HG03457 (cell line): ENCODE measurements around the gene DAPP1.
"Not testable (repeated sequence)": the region's sequence is repeated elsewhere in the genome, so short reads cannot be mapped to it uniquely, and the experiment has no call there.

ENCODE experiments used
- ATAC-seq: cut with Tn5 transposase; IDR thresholded peaks from one replicate; pipeline ENCODE4 v1.9.1; 2021; ENCODE audit warnings: moderate number of reproducible peaks; ENCODE audit not compliant: unreplicated experiment

Gene DAPP1

DNA sequence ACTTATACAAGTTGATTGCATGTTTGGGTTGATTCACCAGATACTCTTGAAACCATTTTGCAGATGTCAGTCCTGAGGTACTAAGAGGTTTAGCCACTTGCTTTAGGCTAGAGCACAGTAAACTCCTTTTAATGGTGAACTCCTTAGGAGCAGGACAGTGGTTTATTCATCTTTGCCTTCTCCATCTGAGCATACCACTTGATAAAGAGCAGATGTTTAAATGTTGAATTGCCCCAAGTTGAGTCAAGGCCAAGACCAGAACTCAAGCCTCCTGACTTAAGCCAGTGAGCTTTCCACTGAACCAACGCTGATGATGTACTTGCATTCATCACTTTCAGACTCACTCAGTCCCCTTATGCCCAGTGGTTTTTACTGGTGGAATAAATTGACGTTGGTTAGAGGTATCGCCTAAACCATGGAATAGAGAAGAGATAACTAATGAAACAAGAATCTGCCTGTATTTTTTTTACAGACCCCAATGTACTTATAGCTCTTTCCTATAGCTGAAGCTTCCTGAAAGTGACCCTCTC, 7.5 kb downstream of the DAPP1 start:
- no peak for ATAC-seq

DNA sequence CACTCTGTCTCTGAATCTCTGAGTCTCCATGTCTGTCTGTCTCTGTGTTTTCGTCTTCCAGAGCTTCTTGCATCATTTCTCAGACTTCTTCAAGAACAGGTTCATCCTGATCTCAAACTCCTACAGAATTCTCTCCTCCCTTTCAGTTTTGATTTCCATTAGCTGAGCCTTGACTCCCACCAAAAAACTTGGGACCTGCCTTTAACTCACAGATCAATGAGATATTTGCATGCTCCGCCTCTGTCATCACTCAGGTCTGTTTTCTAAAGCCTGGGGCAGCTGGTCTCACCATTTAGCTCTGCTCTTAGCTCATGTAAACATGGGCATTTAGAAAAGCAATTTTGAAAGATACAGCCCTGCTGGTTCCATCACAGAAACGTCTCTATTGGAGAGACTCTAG, 8.6 kb downstream of the DAPP1 start:
- ATAC-seq: no peak

DNA sequence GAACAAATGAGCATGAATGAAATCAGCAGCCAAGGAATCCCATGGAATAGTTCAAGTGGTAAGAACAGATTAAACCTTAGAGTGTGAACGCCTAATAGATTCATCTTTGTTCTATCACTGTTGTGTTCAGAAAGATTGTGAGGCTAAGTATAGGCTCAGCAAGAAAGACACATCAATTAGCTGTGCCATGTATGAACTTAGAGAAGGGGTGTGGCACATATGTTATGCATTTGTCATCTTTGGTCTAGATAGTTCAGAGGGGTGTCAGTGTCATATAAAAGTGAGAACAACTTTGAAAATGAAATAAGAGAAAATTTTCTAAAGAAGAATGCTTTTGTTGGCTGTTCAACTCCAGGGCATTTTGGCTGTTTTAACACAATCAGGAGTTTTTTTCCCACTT, 9.4 kb downstream of the DAPP1 start:
- ATAC-seq: no peak

DNA sequence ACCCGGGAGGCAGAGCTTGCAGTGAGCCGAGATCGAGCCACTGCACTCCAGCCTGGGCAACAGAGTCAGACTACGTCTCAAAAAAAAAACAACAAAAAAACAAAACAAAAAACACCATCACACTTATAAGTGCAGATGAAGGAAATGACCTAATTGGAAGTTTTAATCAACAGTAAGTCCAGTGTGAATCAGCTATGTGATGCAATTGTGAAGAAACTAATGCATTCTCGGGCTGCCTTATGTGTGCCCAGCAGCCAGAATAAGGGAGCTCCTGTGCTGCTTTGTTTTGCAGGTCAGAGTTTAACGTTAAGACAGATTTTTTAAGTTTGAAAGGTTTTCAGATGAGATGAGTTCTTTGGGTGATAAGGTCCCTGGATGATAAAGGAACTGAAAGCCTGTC, 10.8 kb downstream of the DAPP1 start:
- ATAC-seq: no peak

DNA sequence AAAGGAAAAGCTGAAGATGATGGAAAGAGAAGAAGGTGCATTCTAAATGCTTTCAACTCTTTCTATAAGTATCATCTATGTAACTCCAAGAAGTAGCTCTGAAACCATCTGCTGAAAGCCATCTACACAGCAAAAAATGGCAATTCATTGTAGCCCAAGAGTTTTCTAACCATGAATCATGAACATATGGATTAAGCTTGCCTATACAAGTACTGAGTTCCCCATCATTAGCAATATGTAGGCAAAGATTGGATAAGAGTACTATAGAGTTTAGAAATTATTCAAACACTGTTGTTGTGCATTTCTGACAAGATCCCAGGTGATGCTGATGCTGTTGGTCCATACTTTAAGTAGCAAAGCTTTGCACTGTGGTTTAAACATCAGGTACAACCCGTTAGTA, 11.2 kb downstream of the DAPP1 start:
- ATAC-seq: no peak

DNA sequence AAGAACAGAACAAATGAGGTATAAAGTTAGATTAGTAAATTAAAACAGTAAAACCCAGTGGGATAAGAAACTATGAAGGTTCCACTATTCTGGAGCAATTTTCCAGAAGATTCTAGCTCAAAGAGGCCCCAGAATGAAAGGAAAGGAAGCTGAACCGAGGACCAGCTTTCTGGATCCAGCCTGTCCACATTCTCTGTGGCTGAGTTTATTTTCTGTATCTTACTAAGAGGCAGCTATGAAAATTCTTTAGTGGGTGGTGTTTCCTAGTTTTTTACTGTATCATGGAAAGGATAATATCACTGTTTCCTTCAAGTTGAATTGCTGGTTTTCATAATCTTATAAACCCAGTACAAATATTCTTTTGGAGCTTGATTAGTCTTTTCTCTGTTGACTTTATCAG, 11.8 kb downstream of the DAPP1 start:
- no peak for ATAC-seq

DNA sequence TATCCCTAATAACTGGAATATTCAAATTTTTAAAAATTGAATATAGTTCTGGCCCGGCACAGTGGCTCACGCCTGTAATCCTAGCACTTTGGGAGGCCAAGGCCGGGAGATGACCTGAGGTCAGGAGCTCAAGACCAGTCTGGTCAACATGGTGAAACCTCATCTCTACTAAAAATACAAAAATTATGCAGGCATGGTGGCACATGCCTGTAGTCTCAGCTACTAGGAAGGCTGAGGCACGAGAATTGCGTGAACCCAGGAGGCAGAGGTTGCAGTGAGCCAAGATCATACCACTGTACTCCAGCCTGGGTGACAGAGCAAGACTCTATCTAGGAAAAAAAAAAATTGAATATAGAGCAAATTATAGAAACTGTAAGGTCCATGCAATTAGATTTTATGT, 13.4 kb downstream of the DAPP1 start:
- not testable (repeated sequence) for ATAC-seq

DNA sequence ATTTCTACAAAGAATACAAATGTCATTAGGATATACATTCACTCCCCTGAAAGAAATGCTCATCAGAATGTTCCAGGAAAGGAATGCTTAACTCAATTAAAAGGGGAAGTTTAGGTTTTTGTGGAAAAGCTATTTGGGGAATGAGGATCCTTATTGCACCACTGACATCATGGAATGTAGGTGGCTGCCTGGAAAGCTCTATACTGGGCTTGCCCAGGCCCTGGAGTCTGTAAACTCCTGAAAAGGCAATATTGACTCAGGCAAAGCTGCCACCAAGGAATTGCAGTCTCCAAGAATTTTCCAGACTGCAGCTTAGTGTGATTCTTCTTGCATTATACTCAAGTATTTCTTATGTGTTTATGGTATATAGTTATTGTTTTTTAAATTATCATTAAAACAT, 15.7 kb downstream of the DAPP1 start:
- ATAC-seq: no peak

DNA sequence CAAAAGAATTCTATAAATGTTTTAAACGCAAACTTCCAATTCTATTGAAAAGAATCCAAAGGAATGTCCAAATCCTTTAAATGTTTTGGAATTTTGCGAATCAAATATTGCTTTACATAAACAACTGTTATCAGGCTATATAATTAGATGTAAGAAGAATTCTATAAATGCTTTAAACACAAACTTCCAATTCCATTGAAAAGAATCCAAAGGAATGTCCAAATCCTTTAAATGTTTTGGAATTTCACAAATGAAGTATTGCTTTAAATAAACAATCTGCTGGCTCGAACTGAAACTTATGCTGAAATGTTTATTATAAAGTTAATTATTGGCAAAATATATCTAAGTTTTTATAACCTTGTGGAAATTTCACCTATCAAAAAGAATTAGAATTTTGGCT, 16.1 kb downstream of the DAPP1 start:
- ATAC-seq: no peak

DNA sequence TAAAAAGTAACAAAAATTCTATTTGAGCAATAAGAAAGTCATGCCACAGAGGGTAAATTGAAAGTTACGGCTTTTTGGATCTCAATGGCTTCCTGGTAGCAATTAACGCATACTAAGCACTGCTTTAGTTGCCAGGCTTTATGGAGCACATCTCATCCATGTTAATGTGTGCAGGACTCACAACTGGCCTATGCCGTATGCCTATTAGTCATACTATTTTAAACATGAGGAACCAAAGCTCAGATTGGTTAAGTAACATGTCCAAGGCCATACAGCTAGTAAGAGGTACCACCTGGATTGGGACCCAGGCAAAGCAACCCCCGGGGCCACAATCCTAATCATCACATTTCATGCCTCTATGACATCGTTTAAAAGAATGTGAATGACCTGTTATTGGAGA, 17.1 kb downstream of the DAPP1 start:
- ATAC-seq: no peak

DNA sequence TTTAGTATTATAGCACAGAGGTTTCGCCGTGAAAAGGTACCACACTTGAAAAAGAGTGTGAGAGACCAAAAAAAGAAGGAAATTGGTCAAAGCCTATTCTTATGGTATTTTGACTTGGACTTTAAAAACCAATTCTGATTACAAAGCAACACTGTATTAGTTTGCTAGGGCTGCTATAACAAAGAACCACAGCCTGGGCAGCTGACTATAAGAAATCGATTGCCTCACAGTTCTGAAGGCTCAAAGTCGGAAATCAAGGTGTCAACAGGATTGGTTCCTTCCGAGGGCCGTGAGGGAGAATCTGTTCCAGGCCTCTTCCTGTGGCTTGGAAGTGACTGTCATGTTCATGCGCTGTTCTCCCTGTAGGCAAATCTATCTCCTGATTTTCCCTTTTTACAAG, 17.9 kb downstream of the DAPP1 start:
- ATAC-seq: no peak

DNA sequence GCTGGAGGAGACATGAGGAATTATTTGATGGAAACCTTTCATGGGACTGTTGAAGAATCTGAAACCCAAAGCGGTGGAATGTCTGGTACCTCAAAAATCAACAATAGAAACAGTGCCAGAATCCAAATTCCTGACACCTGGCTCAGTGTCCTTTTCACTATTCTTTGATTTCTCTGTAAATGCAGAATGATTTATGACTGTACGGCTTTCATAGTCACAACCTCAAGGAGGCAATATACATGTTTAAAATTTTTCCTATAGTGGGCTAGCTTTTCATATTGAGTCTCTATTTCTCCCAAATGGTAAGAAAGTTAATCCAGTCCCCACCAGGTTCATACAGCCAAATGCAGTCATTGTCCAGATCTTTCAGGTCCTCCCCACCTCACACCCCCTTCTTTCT, 19.3 kb downstream of the DAPP1 start:
- ATAC-seq: no peak

DNA sequence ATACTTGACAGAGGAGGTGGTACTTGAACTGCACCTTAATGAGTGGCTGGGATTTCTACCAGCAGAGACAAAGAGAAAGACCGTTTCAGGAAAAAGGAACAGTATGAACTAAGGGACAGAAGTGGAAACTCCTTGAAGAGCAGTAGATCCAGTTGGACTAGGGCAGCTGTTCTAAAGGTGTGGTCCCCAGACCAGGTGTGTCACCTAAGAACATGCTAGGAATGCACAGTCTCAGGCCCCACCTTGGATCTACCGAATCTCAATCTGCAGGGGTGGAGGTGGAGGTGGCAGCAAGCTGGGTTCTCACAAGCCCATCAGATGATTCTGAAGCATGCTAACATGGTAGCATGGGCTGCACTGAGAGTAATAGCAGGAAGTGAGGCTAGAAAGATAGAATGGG, 22.3 kb downstream of the DAPP1 start:
- no peak for ATAC-seq

DNA sequence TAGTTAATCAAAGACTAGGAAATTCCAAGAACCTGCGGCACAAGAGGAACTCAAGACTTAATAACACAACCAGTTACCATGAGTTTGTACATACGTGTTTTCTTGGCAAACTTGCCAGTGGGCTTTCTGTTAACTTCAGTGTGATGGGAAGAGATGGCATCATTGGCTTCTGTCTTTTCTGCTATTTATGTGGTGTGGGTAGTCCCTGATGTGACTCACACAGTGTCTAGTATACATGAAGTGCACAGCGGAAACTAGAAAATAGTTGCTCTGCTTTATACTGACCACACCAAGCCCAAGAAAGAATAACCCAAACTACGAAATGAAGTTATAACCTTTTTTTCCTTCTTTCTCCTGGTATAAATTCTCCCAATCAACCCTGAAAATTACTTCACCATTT, 24.5 kb downstream of the DAPP1 start:
- ATAC-seq: no peak

DNA sequence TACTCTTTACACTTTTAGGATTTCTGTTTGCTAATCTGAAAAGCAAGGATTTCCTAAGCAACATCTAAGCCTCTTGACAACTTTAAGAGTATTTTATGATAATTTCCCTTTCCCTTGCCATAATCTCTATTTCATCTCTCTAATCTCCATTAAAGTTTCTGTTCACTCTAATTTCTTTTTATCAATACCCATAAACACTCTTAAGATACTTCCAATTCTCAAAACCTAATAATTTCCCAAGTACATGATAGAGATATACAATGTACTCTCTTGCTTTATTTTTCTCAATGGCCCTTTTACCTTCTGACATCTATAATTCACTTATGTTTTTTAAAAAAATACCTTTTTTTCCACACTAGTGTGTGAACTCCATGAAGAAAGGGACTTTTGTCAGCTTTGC, 26.8 kb downstream of the DAPP1 start:
- ATAC-seq: no peak

DNA sequence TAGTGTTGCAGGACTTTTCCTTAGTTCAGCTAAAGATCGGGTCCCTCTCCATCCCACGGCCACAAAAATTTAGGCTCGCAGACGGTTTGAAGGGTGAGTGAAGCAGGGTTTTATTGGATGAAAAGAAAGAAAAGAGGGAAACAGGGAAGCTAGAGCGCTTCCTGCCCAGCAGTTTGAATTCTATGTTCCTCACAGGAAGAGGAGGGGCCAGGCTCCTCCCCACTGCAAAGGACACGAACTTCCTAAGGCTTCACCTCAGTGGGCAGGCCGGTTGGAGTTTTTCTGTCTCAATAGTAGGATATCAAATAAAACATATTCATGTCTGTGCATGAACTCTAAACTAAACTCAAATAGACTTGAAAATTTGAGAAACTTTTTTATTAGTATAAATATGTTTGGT, 27.4 kb downstream of the DAPP1 start:
- ATAC-seq: no peak

DNA sequence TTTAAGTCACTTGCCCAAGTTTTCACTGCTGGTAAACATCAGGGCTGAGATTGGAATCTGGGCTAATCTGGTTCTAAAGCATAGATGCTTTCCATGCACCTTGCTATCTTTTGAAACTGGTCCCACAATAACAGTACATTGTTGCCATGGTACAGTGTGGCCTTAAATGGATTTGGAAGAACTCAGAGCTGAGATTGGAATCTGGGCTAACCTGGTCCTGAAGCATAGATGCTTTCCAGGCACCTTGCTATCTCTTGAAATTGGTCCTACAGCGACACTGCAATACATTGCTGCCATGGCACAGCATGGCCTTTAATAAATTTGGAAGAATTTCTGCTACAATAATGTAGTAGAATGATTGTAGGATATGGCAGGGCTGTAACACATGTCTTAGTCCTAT, 28.6 kb downstream of the DAPP1 start:
- ATAC-seq: no peak

DNA sequence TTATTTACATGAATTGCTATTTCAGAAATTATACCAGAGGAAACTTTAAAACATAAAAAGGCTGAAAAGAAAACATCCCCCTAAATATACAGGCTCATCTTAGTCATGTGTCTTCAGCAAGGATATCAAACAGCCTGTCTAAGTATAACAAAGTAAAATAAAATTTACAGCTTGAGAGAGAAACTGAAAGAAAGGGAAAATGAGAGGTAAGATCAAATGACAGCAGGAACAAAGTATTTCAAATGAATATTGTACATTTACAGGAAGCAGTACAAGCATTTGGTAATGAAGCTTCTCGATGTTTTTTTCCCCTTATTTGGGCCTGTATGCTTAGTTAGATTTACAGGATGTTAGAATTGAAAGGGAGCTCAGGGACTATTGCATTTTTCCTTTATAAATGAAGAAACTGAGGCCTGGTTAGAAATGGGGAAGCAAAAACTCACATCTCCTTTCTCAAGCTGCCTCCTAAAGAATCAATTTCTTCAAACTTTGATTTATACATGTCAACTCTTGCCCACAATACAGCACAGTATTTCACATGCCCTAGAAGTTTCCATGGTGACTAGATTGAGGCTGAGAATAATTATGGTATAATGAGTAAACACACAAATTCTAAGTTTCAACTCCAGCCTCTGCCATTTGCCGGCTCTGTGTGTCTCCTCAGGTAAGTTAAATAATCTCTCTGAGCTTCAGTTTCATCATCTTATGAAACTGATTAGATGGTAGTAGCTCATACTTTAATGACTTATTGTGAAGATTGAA, 29.3 kb downstream of the DAPP1 start:
- no peak for ATAC-seq

DNA sequence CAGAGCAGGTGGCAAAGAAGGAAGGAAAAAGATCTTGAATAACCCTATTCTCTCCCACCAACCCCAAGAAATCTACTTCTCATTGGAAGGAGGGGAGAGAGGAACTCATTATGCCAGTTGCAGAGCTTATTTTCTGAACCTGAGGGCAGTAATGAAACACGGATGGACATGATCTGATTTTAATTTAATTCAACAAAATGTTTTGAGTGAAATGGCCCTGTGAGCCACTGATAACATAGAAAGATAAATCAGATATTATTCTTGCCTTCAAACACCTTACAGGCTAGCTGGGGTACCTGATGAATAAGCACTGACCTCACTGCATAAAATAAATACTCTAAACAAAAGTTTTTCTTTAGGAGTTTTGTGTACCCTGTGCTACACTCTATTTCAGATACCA, 30.3 kb downstream of the DAPP1 start:
- ATAC-seq: no peak

DNA sequence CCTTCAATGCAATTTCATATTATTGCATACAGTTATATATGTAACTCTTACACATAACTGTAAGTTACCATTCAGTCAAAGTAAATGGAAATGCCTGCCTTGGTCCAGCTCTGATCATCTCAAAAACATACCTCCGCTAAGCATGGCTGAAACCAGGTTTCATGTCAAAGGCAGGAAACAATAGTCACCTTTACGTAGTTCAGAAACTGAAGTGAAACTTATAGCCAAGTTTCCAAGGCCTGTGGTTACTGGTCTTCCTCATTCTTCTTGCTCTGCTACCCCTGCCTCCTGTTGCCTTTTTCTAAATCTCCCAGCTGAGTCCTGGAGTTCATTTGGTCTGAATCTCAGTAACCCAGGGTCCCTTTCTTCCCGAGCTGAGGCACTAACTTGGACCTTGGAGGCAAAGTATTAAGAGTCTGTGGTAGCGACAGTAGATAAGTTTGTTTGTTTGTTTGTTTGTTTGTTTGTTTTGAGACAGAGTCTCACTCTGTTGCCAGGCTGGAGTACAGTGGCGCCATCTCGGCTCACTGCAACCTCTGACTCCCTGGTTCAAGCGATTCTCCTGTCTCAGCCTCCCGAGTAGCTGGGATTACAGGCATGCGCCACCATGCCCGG, 30.8 kb downstream of the DAPP1 start:
- ATAC-seq: peak; percentile 50

DNA sequence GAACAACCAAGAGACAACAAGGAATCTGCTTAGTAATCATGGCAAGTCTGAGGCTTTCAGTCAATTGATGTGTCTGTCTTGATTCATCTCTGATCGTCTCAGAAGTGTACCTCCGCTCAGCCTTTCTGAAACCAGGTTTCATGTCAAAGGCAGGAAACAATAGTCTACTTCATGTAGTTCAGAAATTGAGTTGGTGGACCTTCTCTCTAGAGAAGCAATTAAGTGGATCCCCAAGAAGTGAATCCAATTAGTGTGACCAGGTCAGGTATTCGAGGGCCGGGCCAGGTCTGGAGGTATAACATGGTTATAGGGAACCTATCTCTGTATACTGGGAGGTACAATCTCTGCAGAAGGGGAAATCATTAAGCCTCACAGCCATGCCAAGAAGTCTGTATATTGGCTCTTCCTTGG, 32.0 kb downstream of the DAPP1 start:
- peak; percentile 24 for ATAC-seq

DNA sequence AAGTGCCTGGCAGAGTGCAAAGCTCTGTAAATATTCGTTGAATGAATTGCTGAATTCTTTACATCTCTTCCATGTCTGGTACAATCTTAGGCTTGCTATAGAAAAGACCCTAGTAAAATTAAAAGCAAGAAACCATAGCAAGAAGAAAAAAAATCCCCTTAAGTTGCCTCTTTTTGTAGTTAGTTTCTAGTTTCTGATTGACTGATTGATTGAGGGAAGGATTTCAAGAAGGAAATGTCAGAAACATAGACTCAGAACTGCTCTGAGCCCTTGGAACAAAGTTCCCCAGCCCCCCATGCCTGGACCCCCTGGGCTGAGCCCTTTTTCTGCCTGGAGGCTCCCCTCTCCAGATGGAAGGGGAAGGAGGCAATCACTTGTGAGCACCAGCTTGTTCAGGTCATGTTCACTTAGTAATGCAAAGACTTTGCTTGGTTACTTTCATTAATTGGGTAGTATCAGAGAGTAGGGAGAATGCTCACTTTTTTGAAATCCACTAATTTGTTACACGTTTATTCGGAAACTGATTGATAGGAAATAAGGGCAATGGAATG, 35.6 kb downstream of the DAPP1 start:
- no peak for ATAC-seq
